Measurements from ENCODE around the gene SCRT2.

Gene SCRT2

GRCh38 chr20:719068-719467 lies 43.5 kb upstream of the SCRT2 start:
- in situ Hi-C loops (cut with MboI; ENCODE audit: low pct_unique_long_range_greater_than_20kb, low sequenced_read_pairs, unreplicated experiment) = no loop called here
- DNase-seq (ENCODE audit: low spot score) = no peak
- TF ChIP-seq CTCF (IDR thresholded peaks at IDR 0.05; ENCODE audit: extremely low read depth, insufficient read depth, missing control alignments) = no peak

- TF ChIP-seq CTCF (IDR thresholded peaks at IDR 0.05; ENCODE audit: extremely low read depth, insufficient read depth, missing control alignments) = no peak
- in situ Hi-C loops (cut with MboI; ENCODE audit: low pct_unique_long_range_greater_than_20kb, low sequenced_read_pairs, unreplicated experiment) = no loop called here
- DNase-seq (ENCODE audit: low spot score) = no peak
Measured at GRCh38 chr20:717832-718231, 42.2 kb upstream of the SCRT2 start.

DNA sequence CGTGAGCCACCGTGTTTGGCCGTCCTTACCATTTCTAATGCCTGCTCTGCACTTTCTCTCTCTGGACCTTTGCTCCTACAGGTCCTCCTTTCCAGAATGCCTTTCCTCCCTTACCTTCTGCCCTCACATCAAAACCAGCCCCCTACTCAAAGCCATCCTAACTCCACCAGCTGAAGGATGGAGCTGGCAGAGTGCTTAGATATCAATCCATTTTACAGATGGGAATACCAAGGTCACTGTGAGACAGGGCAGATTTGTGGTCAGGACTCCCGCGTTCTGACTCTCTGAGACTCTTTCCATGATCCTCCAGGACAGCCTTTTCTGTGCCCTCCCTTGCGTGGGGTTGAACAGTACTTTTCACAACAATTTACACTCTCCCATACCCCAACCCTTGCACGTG lies 41.7 kb upstream of the SCRT2 start:
- in situ Hi-C loops (cut with MboI; ENCODE audit: low pct_unique_long_range_greater_than_20kb, low sequenced_read_pairs, unreplicated experiment) = no loop called here
- TF ChIP-seq CTCF (IDR thresholded peaks at IDR 0.05; ENCODE audit: extremely low read depth, insufficient read depth, missing control alignments) = no peak

GRCh38 chr20:714453-714852 lies 38.9 kb upstream of the SCRT2 start:
- DNase-seq (ENCODE audit: low spot score) = no peak
- TF ChIP-seq CTCF (IDR thresholded peaks at IDR 0.05; ENCODE audit: extremely low read depth, insufficient read depth, missing control alignments) = no peak
- in situ Hi-C loops (cut with MboI; ENCODE audit: low pct_unique_long_range_greater_than_20kb, low sequenced_read_pairs, unreplicated experiment) = no loop called here

More for the DNA sequence above, 41.7 kb upstream of the SCRT2 start:
- DNase-seq (ENCODE audit: low spot score) = no peak

- in situ Hi-C loops (cut with MboI; ENCODE audit: low pct_unique_long_range_greater_than_20kb, low sequenced_read_pairs, unreplicated experiment) = no loop called here
- TF ChIP-seq CTCF (IDR thresholded peaks at IDR 0.05; ENCODE audit: extremely low read depth, insufficient read depth, missing control alignments) = no peak
- DNase-seq (ENCODE audit: low spot score) = no peak
Measured at GRCh38 chr20:711576-711975, 36.0 kb upstream of the SCRT2 start.

- in situ Hi-C loops (cut with MboI; ENCODE audit: low pct_unique_long_range_greater_than_20kb, low sequenced_read_pairs, unreplicated experiment) = no loop called here
- no peak for TF ChIP-seq CTCF (IDR thresholded peaks at IDR 0.05; ENCODE audit: extremely low read depth, insufficient read depth, missing control alignments)
Measured at GRCh38 chr20:710780-711450, 35.3 kb upstream of the SCRT2 start.

More at GRCh38 chr20:710780-711450, 35.3 kb upstream of the SCRT2 start:
- no peak for DNase-seq (ENCODE audit: low spot score)
